Ectodermal cell (in vitro differentiated cells): Measurements from ENCODE around the gene PPP4C.

ENCODE experiments used
- H3K27ac ChIP-seq: 2 replicates; pipeline ENCODE4 v1.7.0; 2013; ENCODE audit warnings: mild to moderate bottlenecking, low read depth, low read length; ENCODE audit not compliant: insufficient read depth, poor library complexity, severe bottlenecking
- H3K27me3 ChIP-seq: 2 replicates; pipeline ENCODE4 v1.7.0; 2013; ENCODE audit warnings: mild to moderate bottlenecking, low read length; ENCODE audit not compliant: insufficient read depth, control insufficient read depth, poor library complexity, severe bottlenecking
- H3K36me3 ChIP-seq: one replicate; pipeline ENCODE4 v1.7.0; 2013; ENCODE audit warnings: low read length; ENCODE audit not compliant: control insufficient read depth, insufficient read depth
- H3K4me1 ChIP-seq: one replicate; pipeline ENCODE4 v1.7.0; 2013; ENCODE audit warnings: low read length; ENCODE audit not compliant: control insufficient read depth, insufficient read depth
- H3K4me3 ChIP-seq: 2 replicates; pipeline ENCODE4 v1.7.0; 2013; ENCODE audit warnings: low read depth, low read length, control low read depth; ENCODE audit not compliant: insufficient read depth
- H3K9me3 ChIP-seq: 2 replicates; pipeline ENCODE4 v1.7.0; 2013; ENCODE audit warnings: mild to moderate bottlenecking, low read length, moderate library complexity; ENCODE audit not compliant: control insufficient read depth
- WGBS, 2 experiments: methylation state at CpG; one replicate each; pipeline ENCODE4 v1.1.7; 2013; ENCODE audit warnings: missing lambda C conversion rate in 2 of 2; 5-methylcytosine and 5-hydroxymethylcytosine counted together

Gene PPP4C

GRCh38 chr16:30096862-30097563 is 21.2 kb downstream of the PPP4C start:
- H3K4me3 ChIP-seq = peak overlapping the region; percentile 25
- WGBS, 2 experiments = 96 to 97% methylated on average over 18 of the region's 18 CpGs

GRCh38 chr16:30104090-30104489 is 28.3 kb downstream of the PPP4C start:
- 86 to 92% methylated on average over 4 of the region's 4 CpGs for WGBS, 2 experiments

More at GRCh38 chr16:30096862-30097563, 21.2 kb downstream of the PPP4C start:
- H3K27ac ChIP-seq = no peak overlapping the region
- H3K4me1 ChIP-seq = peaks cover 15% of the 10 kb centered on the region
- peaks cover 3% of the 10 kb centered on the region for H3K9me3 ChIP-seq
- no peaks in the 10 kb centered on the region for H3K27me3 ChIP-seq
- H3K36me3 ChIP-seq = no peaks in the 10 kb centered on the region

GRCh38 chr16:30104492-30104891 is 28.7 kb downstream of the PPP4C start:
- Histone ChIP-seq H3K9me3 (no peaks in the 10 kb centered on the region), H3K4me1 (no peaks in the 10 kb centered on the region), H3K4me3 (no peak overlapping the region), H3K36me3 (no peaks in the 10 kb centered on the region), H3K27ac (no peak overlapping the region), H3K27me3 (no peaks in the 10 kb centered on the region)
- WGBS, 2 experiments = 95 to 96% methylated on average over 6 of the region's 6 CpGs

More at GRCh38 chr16:30104090-30104489, 28.3 kb downstream of the PPP4C start:
- Histone ChIP-seq H3K4me1 (no peaks in the 10 kb centered on the region), H3K9me3 (no peaks in the 10 kb centered on the region), H3K4me3 (no peak overlapping the region), H3K36me3 (no peaks in the 10 kb centered on the region), H3K27ac (no peak overlapping the region), H3K27me3 (no peaks in the 10 kb centered on the region)

- Histone ChIP-seq H3K4me3 (no peak overlapping the region), H3K36me3 (no peaks in the 10 kb centered on the region), H3K9me3 (no peaks in the 10 kb centered on the region), H3K27ac (no peak overlapping the region), H3K4me1 (no peaks in the 10 kb centered on the region), H3K27me3 (no peaks in the 10 kb centered on the region)
- 94 to 95% methylated on average over 15 of the region's 15 CpGs for WGBS, 2 experiments
Measured at GRCh38 chr16:30108059-30108850, 32.5 kb downstream of the PPP4C start.

GRCh38 chr16:30110661-30111060 is 34.9 kb downstream of the PPP4C start:
- Histone ChIP-seq H3K9me3 (no peaks in the 10 kb centered on the region), H3K36me3 (no peaks in the 10 kb centered on the region), H3K27ac (no peak overlapping the region), H3K4me1 (no peaks in the 10 kb centered on the region), H3K4me3 (no peak overlapping the region), H3K27me3 (no peaks in the 10 kb centered on the region)
- 74 to 81% methylated on average over 7 of the region's 7 CpGs for WGBS, 2 experiments

GRCh38 chr16:30112197-30113030 is 36.6 kb downstream of the PPP4C start:
- H3K4me1 ChIP-seq = no peaks in the 10 kb centered on the region
- no peaks in the 10 kb centered on the region for H3K9me3 ChIP-seq
- no peaks in the 10 kb centered on the region for H3K27me3 ChIP-seq
- 75 to 77% methylated on average over 29 of the region's 29 CpGs for WGBS, 2 experiments
- no peak overlapping the region for H3K4me3 ChIP-seq
- H3K36me3 ChIP-seq = peaks cover 4% of the 10 kb centered on the region
- H3K27ac ChIP-seq = no peak overlapping the region

GRCh38 chr16:30113031-30113710 is 37.4 kb downstream of the PPP4C start, which contains the start of gene GDPD3:
Gene GDPD3 (minus strand): TSS chr16:30113537. CDS start chr16:30113478, 59 bp downstream.
- 86 to 87% methylated on average over 20 of the region's 20 CpGs for WGBS, 2 experiments

GRCh38 chr16:30113711-30114333 is 38.0 kb downstream of the PPP4C start:
- no peaks in the 10 kb centered on the region for H3K9me3 ChIP-seq
- 92 to 95% methylated on average over 20 of the region's 20 CpGs for WGBS, 2 experiments
- peaks cover 12% of the 10 kb centered on the region for H3K36me3 ChIP-seq
- no peak overlapping the region for H3K27ac ChIP-seq
- H3K27me3 ChIP-seq = no peaks in the 10 kb centered on the region
- no peak overlapping the region for H3K4me3 ChIP-seq
- no peaks in the 10 kb centered on the region for H3K4me1 ChIP-seq

More at GRCh38 chr16:30113031-30113710, 37.4 kb downstream of the PPP4C start, which contains the start of gene GDPD3:
- Histone ChIP-seq H3K4me3 (no peak within 1 kb of the TSS), H3K4me1 (no peaks in the 10 kb centered on the region), H3K27me3 (no peaks in the 10 kb centered on the region), H3K9me3 (no peaks in the 10 kb centered on the region), H3K36me3 (peaks cover 7% of the 10 kb centered on the region), H3K27ac (no peak within 1 kb of the TSS)

- WGBS, 2 experiments = 85 to 90% methylated on average over 11 of the region's 11 CpGs
- no peaks in the 10 kb centered on the region for H3K4me1 ChIP-seq
- H3K9me3 ChIP-seq = no peaks in the 10 kb centered on the region
- H3K27me3 ChIP-seq = no peaks in the 10 kb centered on the region
- H3K36me3 ChIP-seq = peaks cover 12% of the 10 kb centered on the region
- H3K4me3 ChIP-seq = no peak overlapping the region
- no peak overlapping the region for H3K27ac ChIP-seq
Measured at GRCh38 chr16:30114411-30114810, 38.6 kb downstream of the PPP4C start.
